Measurements from ENCODE around the gene PTPRT.

- no peak for TF ChIP-seq CTCF (IDR thresholded peaks at IDR 0.05)
- no peak for TF ChIP-seq EP300 (IDR thresholded peaks at IDR 0.05)
These were observed 1076.5 kb downstream of the PTPRT start for GRCh38 chr20:42113236-42113635.
